H1 (cell line): ENCODE data around the gene SPATA31D1. TPM values are rescaled to one million over a fixed set of nuclear protein-coding genes. Genes with fewer than 3 reads are reported as not detected.

Source experiments
- CHD1 ChIP-seq: IDR thresholded peaks from 2 replicates; pipeline ENCODE4 v1.6.1; 2012; ENCODE audit warnings: low read depth, low read length, improper control_type of control experiment
- E2F6 ChIP-seq: IDR thresholded peaks from 2 replicates; pipeline ENCODE4 v1.6.1; 2012; ENCODE audit warnings: inconsistent platforms
- KDM5A ChIP-seq: fragments of 200-600 bp; IDR thresholded peaks from 2 replicates; pipeline ENCODE4 v1.7.1; 2012; ENCODE audit warnings: mild to moderate bottlenecking, low read length, inconsistent platforms, mixed read lengths
- TAF7 ChIP-seq: optimal IDR thresholded peaks from 2 replicates; pipeline ENCODE3; 2011; ENCODE audit warnings: low read depth, mild to moderate bottlenecking, inconsistent platforms, low read length, moderate library complexity, borderline replicate concordance
- YY1 ChIP-seq: IDR thresholded peaks from 2 replicates; pipeline ENCODE4 v1.6.1; 2011; ENCODE audit warnings: low read depth, mild to moderate bottlenecking, low read length
- polyA plus RNA-seq, 7 experiments: library from polyadenylated mRNA; depleted of rRNA in 3 of 7; stranded (reverse) in 5 of 7; unstranded in 2 of 7; fragments of >200 nt in 5 of 7; fragments of 200-250 nt in 2 of 7; gene quantifications; 1 replicate in 5 of 7; 2 replicates in 1 of 7; 4 replicates in 1 of 7; pipeline versions ENCODE4 v1.2.1 to v1.2.3, GENCODE V29; 2011 to 2013; ENCODE audit warnings: missing spikeins in 2 of 7, mixed read lengths in 2 of 7
- total RNA-seq: library from RNA; stranded (reverse); fragmentation: NEBNext Ultra II Directional; extraction: Animal tissue kit (Norgen Biotek cat#: 25700); gene quantifications from 2 replicates; pipeline ENCODE4 v1.2.1, GENCODE V29; 2021

The SPATA31D1 gene
- total and polyA plus RNA-seq, 2 of the 8 experiments (the other 6 are each of a cell fraction or from before 2014, with no cell fraction given), result not detected

- TF ChIP-seq YY1 (no peak), E2F6 (no peak), CHD1 (no peak), TAF7 (no peak), KDM5A (no peak)
These were observed 9.4 kb upstream of the SPATA31D1 start (continued) for GRCh38 chr9:81979196-81979595.
